OCI-LY7 (cell line): ENCODE data around the gene ITPA. TPM values are rescaled to one million over a fixed set of nuclear protein-coding genes. Genes with fewer than 3 reads are reported as not detected.
A peak's percentile ranks its signal among the peaks of the same experiment; 100 is the strongest.

Experiments
- BruUV-seq: library from RNA; stranded (reverse); fragments of 400-500 nt; replicated peaks from 2 replicates; lab custom pipeline; 2021; lab: Mats Ljungman, UMichigan
- CTCF ChIA-PET: fragments of 300-600 bp; sonication (Branson Sonifier 250); formaldehyde crosslinking; loops from one replicate; lab custom pipeline; 2022; ENCODE audit warnings: antibody characterized with exemption; ENCODE audit not compliant: unreplicated experiment; lab: Charles Lee
- POLR2A ChIA-PET: fragments of 300-600 bp; sonication (Branson Sonifier 250); formaldehyde crosslinking; loops from one replicate; lab custom pipeline; 2022; ENCODE audit warnings: antibody characterized with exemption; lab: Charles Lee
- DNase-seq: peaks from one replicate; pipeline ENCODE4 v3.0.0-alpha.2; 2015; ENCODE audit warnings: low spot score
- H2AFZ ChIP-seq: fragments of 200-600 bp; sonication (generic), shearing (Covaris generic); 2 replicates; pipeline ENCODE4 v1.6.1; 2014; ENCODE audit warnings: mild to moderate bottlenecking, antibody characterized with exemption, low read length, moderate library complexity
- H3K27ac ChIP-seq: fragments of 200-600 bp; sonication (generic); 2 replicates; pipeline ENCODE4 v1.5.1; 2014; ENCODE audit warnings: mixed run types, low read depth, mild to moderate bottlenecking, moderate library complexity, low read length, inconsistent platforms; ENCODE audit not compliant: poor library complexity, severe bottlenecking
- H3K36me3 ChIP-seq: fragments of 200-600 bp; sonication (generic); 2 replicates; pipeline ENCODE4 v1.6.1; 2014; ENCODE audit warnings: mild to moderate bottlenecking, antibody characterized with exemption, low read length, moderate library complexity, mixed read lengths; ENCODE audit not compliant: insufficient read depth
- H3K4me1 ChIP-seq: fragments of 200-600 bp; sonication (generic); 2 replicates; pipeline ENCODE4 v1.5.1; 2014; ENCODE audit warnings: mild to moderate bottlenecking, low read length; ENCODE audit not compliant: insufficient read depth, poor library complexity, severe bottlenecking
- H3K4me2 ChIP-seq: fragments of 200-600 bp; sonication (generic); 2 replicates; pipeline ENCODE4 v1.6.1; 2014; ENCODE audit warnings: mild to moderate bottlenecking, low read length
- H3K4me3 ChIP-seq: fragments of 200-600 bp; sonication (generic); 2 replicates; pipeline ENCODE4 v1.5.1; 2014; ENCODE audit warnings: mild to moderate bottlenecking, low read depth, low read length; ENCODE audit not compliant: poor library complexity, severe bottlenecking
- H3K79me2 ChIP-seq: fragments of 200-600 bp; sonication (generic); 2 replicates; pipeline ENCODE4 v1.6.1; 2016; ENCODE audit warnings: low read depth, mild to moderate bottlenecking, low read length, moderate library complexity, mixed read lengths; ENCODE audit not compliant: insufficient read depth
- H3K9me2 ChIP-seq: fragments of 200-600 bp; sonication (generic); 2 replicates; pipeline ENCODE4 v1.6.1; 2016; ENCODE audit warnings: mild to moderate bottlenecking, low read length, mixed read lengths; ENCODE audit not compliant: insufficient read depth
- H3K9me3 ChIP-seq: fragments of 200-600 bp; sonication (generic); 2 replicates; pipeline ENCODE4 v1.6.1; 2014; ENCODE audit warnings: mild to moderate bottlenecking, mixed run types, low read length, mixed read lengths
- H4K20me1 ChIP-seq: fragments of 200-600 bp; sonication (generic); 2 replicates; pipeline ENCODE4 v1.6.1; 2014; ENCODE audit warnings: mild to moderate bottlenecking, antibody characterized with exemption, low read length, moderate library complexity, mixed read lengths; ENCODE audit not compliant: insufficient read depth
- EZH2phosphoT487 ChIP-seq: fragments of 200-600 bp; sonication (generic); IDR thresholded peaks from 2 replicates; pipeline ENCODE4 v1.6.1; 2018; ENCODE audit warnings: low read depth, borderline replicate concordance, mild to moderate bottlenecking, mixed run types, antibody characterized with exemption, low read length, moderate library complexity, mixed read lengths
- intact Hi-C: fragments of 100-400 bp; cut with micrococcal nuclease; formaldehyde crosslinking; loops from one replicate; pipeline ENCODE4 v1.10.0; 2022; ENCODE audit not compliant: unreplicated experiment
- total RNA-seq, 2 experiments: library from RNA; depleted of rRNA in 1 of 2; stranded (reverse); fragments of >200 nt in 1 of 2; shearing (Covaris generic) in 1 of 2; gene quantifications; 2 replicates each; pipeline ENCODE4 v1.2.3, GENCODE V29; 2014 to 2022
- TF ChIP-seq, protein P1 (sequence below): fragments of 200-600 bp; sonication (generic); conservative IDR thresholded peaks from 2 replicates; pipeline ENCODE4 v1.5.1; 2014; ENCODE audit warnings: mild to moderate bottlenecking, antibody characterized with exemption, low read length, moderate library complexity, mixed read lengths

Gene ITPA
- total RNA-seq, 2 experiments from 2014 or later = 58.0 to 62.4 TPM

DNA sequence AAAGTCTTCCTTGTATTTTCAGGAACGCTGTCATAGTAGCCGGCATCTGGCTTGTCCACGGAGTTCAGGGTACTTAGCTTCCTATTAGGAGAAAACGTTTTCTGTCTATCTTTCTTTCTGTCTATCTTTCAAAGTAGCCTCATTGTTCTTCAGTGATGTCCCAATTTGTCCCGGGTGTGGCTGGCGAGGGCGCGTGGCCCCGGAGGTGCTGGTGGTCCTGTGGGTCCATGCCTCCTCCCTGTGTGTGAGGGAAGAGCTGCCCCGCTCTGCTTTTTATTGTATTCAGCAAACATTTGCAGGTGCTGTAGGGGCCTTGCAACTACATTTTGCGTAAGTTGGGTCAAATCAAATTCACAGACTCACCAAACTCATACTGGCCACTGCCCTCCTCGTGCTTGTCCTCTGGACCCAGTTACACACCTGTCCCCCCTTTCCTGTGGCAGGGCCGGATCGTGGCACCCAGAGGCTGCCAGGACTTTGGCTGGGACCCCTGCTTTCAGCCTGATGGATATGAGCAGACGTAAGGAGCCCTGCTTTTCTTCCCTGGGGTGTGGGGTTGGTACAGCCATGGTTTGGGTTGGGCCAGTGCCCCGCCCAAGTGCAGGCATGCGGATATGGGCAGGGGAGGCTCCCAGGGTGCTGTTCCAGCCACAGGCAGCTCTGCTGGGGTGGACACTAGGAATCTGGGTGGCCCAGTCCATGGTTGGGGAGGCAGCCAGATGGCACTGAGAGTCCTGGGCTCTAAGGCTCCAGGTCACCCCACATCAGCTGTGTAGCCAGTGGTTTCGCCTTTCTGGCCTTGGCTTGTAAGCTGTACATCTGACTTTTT is 12.3 kb downstream of the ITPA start:
- Histone ChIP-seq H3K36me3 (peaks cover 52% of the 10 kb centered on the region), H3K9me2 (no peaks in the 10 kb centered on the region), H3K27ac (no peak overlapping the region), H3K4me3 (no peak overlapping the region), H3K79me2 (no peaks in the 10 kb centered on the region), H2AFZ (no peak overlapping the region), H3K4me1 (peaks cover 18% of the 10 kb centered on the region), H3K9me3 (no peaks in the 10 kb centered on the region), H4K20me1 (no peaks in the 10 kb centered on the region), H3K4me2 (no peak overlapping the region)
- no peak for DNase-seq
- no peak for TF ChIP-seq EZH2phosphoT487
- intact Hi-C loops = no loop called here
- POLR2A ChIA-PET = interaction anchor here (1.1 kb wide), 1 partner anchor 12 kb away, joined by 3 read pairs; the partner anchor contains the start of gene ITPA
- CTCF ChIA-PET = no interaction called here
- no TSS peak for BruUV-seq

DNA sequence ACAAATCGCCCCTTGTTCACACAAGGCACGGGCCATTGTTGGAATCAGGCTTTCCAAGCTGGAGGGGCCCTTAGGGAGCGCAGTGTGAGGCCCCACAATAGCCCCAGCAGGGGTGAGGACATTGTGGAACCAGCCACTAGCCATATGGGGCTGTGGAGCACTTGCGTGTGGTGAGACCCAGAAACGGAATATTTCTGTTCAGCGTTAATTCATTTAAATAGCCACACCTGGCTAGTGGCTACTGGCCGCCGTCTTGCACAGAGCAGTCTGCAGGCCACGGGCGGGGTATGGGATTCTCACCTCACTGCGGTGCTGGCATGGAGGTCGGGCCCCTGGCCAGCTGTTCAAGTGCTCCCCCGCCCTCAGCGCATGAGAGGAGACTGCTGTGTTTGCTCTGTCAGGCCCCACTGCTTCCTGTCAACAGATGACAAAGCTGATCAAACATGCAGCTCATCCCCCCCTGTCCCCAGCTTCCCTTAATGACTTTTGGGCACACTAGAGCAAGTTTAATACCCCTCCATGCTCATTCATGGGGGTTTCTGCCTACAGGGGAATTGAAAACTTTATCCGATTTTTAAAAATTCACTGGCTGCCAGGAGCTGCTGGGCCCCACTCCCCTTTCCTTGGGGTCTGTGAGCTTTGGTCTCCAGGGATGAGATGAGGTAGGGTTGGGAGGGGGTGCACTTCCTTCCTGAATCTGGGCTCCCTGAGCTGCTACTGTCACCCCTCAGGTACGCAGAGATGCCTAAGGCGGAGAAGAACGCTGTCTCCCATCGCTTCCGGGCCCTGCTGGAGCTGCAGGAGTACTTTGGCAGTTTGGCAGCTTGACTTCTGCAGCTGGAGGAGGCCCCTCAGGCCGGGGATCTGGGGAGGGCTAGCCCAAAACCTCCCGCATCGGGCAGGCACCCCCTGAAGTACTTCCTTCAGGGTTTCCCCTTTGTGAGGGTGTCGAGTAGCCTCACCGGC is 13.6 kb downstream of the ITPA start:
- peak; percentile 57 for DNase-seq
- Histone ChIP-seq H3K9me3 (no peaks in the 10 kb centered on the region), H3K4me1 (peaks cover 18% of the 10 kb centered on the region), H2AFZ (no peak overlapping the region), H3K79me2 (no peaks in the 10 kb centered on the region), H4K20me1 (no peaks in the 10 kb centered on the region), H3K27ac (peak overlapping the region; percentile 26), H3K4me3 (no peak overlapping the region), H3K36me3 (peaks cover 39% of the 10 kb centered on the region), H3K9me2 (no peaks in the 10 kb centered on the region), H3K4me2 (peak overlapping the region; percentile 37; the same call in 1 of the 2 replicates)
- POLR2A ChIA-PET = interaction anchor here (0.6 kb wide), 1 partner anchor 72 kb away, joined by 3 read pairs; no protein-coding TSS in a partner anchor
- no TSS peak for BruUV-seq
- TF ChIP-seq, protein P1, sequence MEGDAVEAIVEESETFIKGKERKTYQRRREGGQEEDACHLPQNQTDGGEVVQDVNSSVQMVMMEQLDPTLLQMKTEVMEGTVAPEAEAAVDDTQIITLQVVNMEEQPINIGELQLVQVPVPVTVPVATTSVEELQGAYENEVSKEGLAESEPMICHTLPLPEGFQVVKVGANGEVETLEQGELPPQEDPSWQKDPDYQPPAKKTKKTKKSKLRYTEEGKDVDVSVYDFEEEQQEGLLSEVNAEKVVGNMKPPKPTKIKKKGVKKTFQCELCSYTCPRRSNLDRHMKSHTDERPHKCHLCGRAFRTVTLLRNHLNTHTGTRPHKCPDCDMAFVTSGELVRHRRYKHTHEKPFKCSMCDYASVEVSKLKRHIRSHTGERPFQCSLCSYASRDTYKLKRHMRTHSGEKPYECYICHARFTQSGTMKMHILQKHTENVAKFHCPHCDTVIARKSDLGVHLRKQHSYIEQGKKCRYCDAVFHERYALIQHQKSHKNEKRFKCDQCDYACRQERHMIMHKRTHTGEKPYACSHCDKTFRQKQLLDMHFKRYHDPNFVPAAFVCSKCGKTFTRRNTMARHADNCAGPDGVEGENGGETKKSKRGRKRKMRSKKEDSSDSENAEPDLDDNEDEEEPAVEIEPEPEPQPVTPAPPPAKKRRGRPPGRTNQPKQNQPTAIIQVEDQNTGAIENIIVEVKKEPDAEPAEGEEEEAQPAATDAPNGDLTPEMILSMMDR = no peak
- no peak for TF ChIP-seq EZH2phosphoT487
- intact Hi-C loops = no loop called here
- CTCF ChIA-PET = no interaction called here

DNA sequence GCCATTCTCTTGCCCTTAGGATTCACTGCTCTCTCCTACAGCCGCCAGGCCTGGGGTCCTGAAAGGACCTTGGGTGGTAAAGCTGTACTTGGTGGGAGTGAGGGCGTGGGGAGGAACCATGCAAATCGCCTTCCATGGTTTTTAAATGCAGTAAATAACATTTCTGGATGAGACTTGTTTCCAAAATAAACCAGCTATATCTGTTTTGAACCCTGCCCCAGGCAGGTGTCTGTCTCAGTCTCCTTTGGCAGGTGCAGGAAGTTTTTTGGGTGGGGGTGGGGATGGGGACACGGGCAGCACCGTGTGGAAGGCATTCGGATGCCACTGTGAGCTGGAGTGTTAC is 14.3 kb downstream of the ITPA start:
- TF ChIP-seq EZH2phosphoT487 = no peak
- TF ChIP-seq, protein P1 = no peak
- POLR2A ChIA-PET = interaction anchor here (0.6 kb wide), 1 partner anchor 73 kb away, joined by 3 read pairs; no protein-coding TSS in a partner anchor
- DNase-seq = no peak
- Histone ChIP-seq H2AFZ (no peak overlapping the region), H3K4me1 (peaks cover 18% of the 10 kb centered on the region), H3K9me3 (no peaks in the 10 kb centered on the region), H3K4me2 (no peak overlapping the region), H3K27ac (peak overlapping the region; percentile 26), H3K79me2 (no peaks in the 10 kb centered on the region), H3K9me2 (no peaks in the 10 kb centered on the region), H3K4me3 (no peak overlapping the region), H3K36me3 (peaks cover 32% of the 10 kb centered on the region), H4K20me1 (no peaks in the 10 kb centered on the region)
- TSS peak; percentile 45 for BruUV-seq
- intact Hi-C loops = no loop called here
- CTCF ChIA-PET = no interaction called here
